Measurements from ENCODE around the gene FOXN4. TPM values are rescaled to one million over a fixed set of nuclear protein-coding genes. Genes with fewer than 3 reads are reported as not detected.
"Not testable (repeated sequence)": the region's sequence is repeated elsewhere in the genome, so short reads cannot be mapped to it uniquely, and the experiment has no call there.

The FOXN4 gene
- total RNA-seq, 1 donor from 2014 or later = not detected

GRCh38 chr12:109334887-109335286, 25.8 kb upstream of the FOXN4 start:
- H3K36me3 ChIP-seq (ENCODE audit: control insufficient read depth, insufficient read depth, low read length) = no peaks in the 10 kb centered on the region
- H3K4me3 ChIP-seq (ENCODE audit: low read depth, low read length) = no peak overlapping the region
- peaks cover 2% of the 10 kb centered on the region for H3K27me3 ChIP-seq (ENCODE audit: control insufficient read depth, insufficient read depth, low read length)
- no peak for TF ChIP-seq CTCF (IDR thresholded peaks at IDR 0.05; ENCODE audit: insufficient read depth, low read length, poor library complexity, severe bottlenecking)
- no peak for DNase-seq (ENCODE audit: low read depth)

GRCh38 chr12:109331301-109331952, 22.3 kb upstream of the FOXN4 start:
- no peak overlapping the region for H3K4me3 ChIP-seq (ENCODE audit: low read depth, low read length)
- peaks cover 2% of the 10 kb centered on the region for H3K27me3 ChIP-seq (ENCODE audit: control insufficient read depth, insufficient read depth, low read length)
- H3K36me3 ChIP-seq (ENCODE audit: control insufficient read depth, insufficient read depth, low read length) = no peaks in the 10 kb centered on the region
- TF ChIP-seq CTCF (IDR thresholded peaks at IDR 0.05; ENCODE audit: insufficient read depth, low read length, poor library complexity, severe bottlenecking) = no peak
- no peak for DNase-seq (ENCODE audit: low read depth)

GRCh38 chr12:109330282-109331230, 21.5 kb upstream of the FOXN4 start:
- Histone ChIP-seq H3K36me3 (ENCODE audit: control insufficient read depth, insufficient read depth, low read length) (no peaks in the 10 kb centered on the region), H3K27me3 (ENCODE audit: control insufficient read depth, insufficient read depth, low read length) (peaks cover 5% of the 10 kb centered on the region), H3K4me3 (ENCODE audit: low read depth, low read length) (no peak overlapping the region)
- no peak for DNase-seq (ENCODE audit: low read depth)
- TF ChIP-seq CTCF (IDR thresholded peaks at IDR 0.05; ENCODE audit: insufficient read depth, low read length, poor library complexity, severe bottlenecking) = no peak

- Histone ChIP-seq H3K36me3 (ENCODE audit: control insufficient read depth, insufficient read depth, low read length) (no peaks in the 10 kb centered on the region), H3K4me3 (ENCODE audit: low read depth, low read length) (no peak overlapping the region), H3K27me3 (ENCODE audit: control insufficient read depth, insufficient read depth, low read length) (peaks cover 5% of the 10 kb centered on the region)
- DNase-seq (ENCODE audit: low read depth) = no peak
- no peak for TF ChIP-seq CTCF (IDR thresholded peaks at IDR 0.05; ENCODE audit: insufficient read depth, low read length, poor library complexity, severe bottlenecking)
These were observed 20.6 kb upstream of the FOXN4 start for GRCh38 chr12:109329686-109330085.

- Histone ChIP-seq H3K4me3 (ENCODE audit: low read depth, low read length) (no peak overlapping the region), H3K27me3 (ENCODE audit: control insufficient read depth, insufficient read depth, low read length) (peaks cover 5% of the 10 kb centered on the region), H3K36me3 (ENCODE audit: control insufficient read depth, insufficient read depth, low read length) (no peaks in the 10 kb centered on the region)
- no peak for TF ChIP-seq CTCF (IDR thresholded peaks at IDR 0.05; ENCODE audit: insufficient read depth, low read length, poor library complexity, severe bottlenecking)
- DNase-seq (ENCODE audit: low read depth) = no peak
These were observed 19.9 kb upstream of the FOXN4 start for GRCh38 chr12:109329003-109329402.

GRCh38 chr12:109321294-109321693, 12.2 kb upstream of the FOXN4 start:
- H3K27me3 ChIP-seq (ENCODE audit: control insufficient read depth, insufficient read depth, low read length); DNase-seq (ENCODE audit: low read depth); H3K4me3 ChIP-seq (ENCODE audit: low read depth, low read length); H3K36me3 ChIP-seq (ENCODE audit: control insufficient read depth, insufficient read depth, low read length): not testable (repeated sequence)
